GM18508 (cell line): ENCODE data around the gene CREB3L4.

ENCODE experiments used
- ATAC-seq: cut with Tn5 transposase; IDR thresholded peaks from one replicate; pipeline ENCODE4 v1.9.1; 2021; ENCODE audit warnings: moderate number of reproducible peaks; ENCODE audit not compliant: insufficient read depth, unreplicated experiment

The CREB3L4 gene

GRCh38 chr1:153967107-153967999 is at the start of gene CREB3L4:
Gene CREB3L4, plus strand, starts transcription at chr1:153967902. Its CDS starts 624 bp downstream, at chr1:153968526.
- peak; percentile 60 for ATAC-seq

- no peak for ATAC-seq
Measured at GRCh38 chr1:153919876-153920852, 47.5 kb upstream of the CREB3L4 start.

- ATAC-seq = no peak
Measured at GRCh38 chr1:153921080-153921802, 46.5 kb upstream of the CREB3L4 start.

GRCh38 chr1:153921803-153922075 is 46.0 kb upstream of the CREB3L4 start:
- no peak for ATAC-seq

- peak; percentile 7 for ATAC-seq
Measured at GRCh38 chr1:153922076-153922971, 45.4 kb upstream of the CREB3L4 start.

GRCh38 chr1:153922972-153923925 is 44.5 kb upstream of the CREB3L4 start, which contains the start of gene GATAD2B:
Gene GATAD2B, minus strand, starts transcription at chr1:153922972. Its CDS starts 94,625 bp downstream, at chr1:153828347.
- peak; percentile 76 for ATAC-seq

GRCh38 chr1:153926405-153926804 is 41.3 kb upstream of the CREB3L4 start:
- no peak for ATAC-seq

GRCh38 chr1:153928245-153928644 is 39.5 kb upstream of the CREB3L4 start:
- no peak for ATAC-seq

GRCh38 chr1:153928791-153929341 is 38.8 kb upstream of the CREB3L4 start:
- ATAC-seq = no peak

GRCh38 chr1:153929426-153929825 is 38.3 kb upstream of the CREB3L4 start:
- ATAC-seq = no peak

GRCh38 chr1:153929981-153930948 is 37.4 kb upstream of the CREB3L4 start:
- no peak for ATAC-seq

- no peak for ATAC-seq
Measured at GRCh38 chr1:153932156-153933131, 35.3 kb upstream of the CREB3L4 start.

- no peak for ATAC-seq
Measured at GRCh38 chr1:153933430-153933829, 34.3 kb upstream of the CREB3L4 start.

GRCh38 chr1:153933955-153934354 is 33.7 kb upstream of the CREB3L4 start:
- ATAC-seq = no peak

GRCh38 chr1:153934746-153935145 is 33.0 kb upstream of the CREB3L4 start:
- ATAC-seq = no peak
